Measurements from ENCODE around the gene ZC3H7A.
"Not testable (repeated sequence)": the region's sequence is repeated elsewhere in the genome, so short reads cannot be mapped to it uniquely, and the experiment has no call there.

DNA sequence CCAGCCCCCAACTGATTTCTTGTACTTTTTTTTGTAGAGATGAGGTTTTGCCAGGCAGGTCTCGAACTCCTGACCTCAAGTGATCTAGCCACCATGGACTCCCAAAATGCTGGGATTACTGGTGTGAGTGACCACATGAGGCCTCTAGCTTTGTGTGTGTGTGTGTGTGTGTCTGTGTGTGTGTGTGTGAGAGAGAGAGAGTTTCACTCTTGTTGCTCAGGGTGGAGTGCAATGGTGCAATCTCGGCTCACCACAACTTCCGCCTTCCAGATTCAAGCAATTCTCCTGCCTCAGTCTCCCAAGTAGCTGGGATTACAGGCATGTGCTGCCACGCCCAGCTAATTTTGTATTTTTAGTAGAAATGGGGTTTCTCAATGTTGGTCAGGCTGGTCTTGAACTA, 17.7 kb upstream of the ZC3H7A start:
- not testable (repeated sequence) for TF ChIP-seq POLR2A, POLR2AphosphoS5, EP300 (IDR thresholded peaks at IDR 0.05)
- TF ChIP-seq, protein P1, sequence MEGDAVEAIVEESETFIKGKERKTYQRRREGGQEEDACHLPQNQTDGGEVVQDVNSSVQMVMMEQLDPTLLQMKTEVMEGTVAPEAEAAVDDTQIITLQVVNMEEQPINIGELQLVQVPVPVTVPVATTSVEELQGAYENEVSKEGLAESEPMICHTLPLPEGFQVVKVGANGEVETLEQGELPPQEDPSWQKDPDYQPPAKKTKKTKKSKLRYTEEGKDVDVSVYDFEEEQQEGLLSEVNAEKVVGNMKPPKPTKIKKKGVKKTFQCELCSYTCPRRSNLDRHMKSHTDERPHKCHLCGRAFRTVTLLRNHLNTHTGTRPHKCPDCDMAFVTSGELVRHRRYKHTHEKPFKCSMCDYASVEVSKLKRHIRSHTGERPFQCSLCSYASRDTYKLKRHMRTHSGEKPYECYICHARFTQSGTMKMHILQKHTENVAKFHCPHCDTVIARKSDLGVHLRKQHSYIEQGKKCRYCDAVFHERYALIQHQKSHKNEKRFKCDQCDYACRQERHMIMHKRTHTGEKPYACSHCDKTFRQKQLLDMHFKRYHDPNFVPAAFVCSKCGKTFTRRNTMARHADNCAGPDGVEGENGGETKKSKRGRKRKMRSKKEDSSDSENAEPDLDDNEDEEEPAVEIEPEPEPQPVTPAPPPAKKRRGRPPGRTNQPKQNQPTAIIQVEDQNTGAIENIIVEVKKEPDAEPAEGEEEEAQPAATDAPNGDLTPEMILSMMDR (IDR thresholded peaks at IDR 0.05): not testable (repeated sequence)

All from sigmoid colon (tissue), 4 donors.